Liver (tissue), 9 donors: ENCODE data around the gene RAPGEF2. TPM values are rescaled to one million over a fixed set of nuclear protein-coding genes. Genes with fewer than 3 reads are reported as not detected.
A peak's percentile ranks its signal among the peaks of the same experiment; 100 is the strongest.

Experiments
- DNase-seq: peaks from one replicate; pipeline ENCODE4 v3.0.0-alpha.2; 2017; ENCODE audit warnings: low spot score
- H3K27ac ChIP-seq, 2 donors: one replicate each; pipeline ENCODE4 v1.7.0; 2013; ENCODE audit warnings: inconsistent platforms in 2 of 2, low read length in 2 of 2, control low read depth in 1 of 2, low read depth in 1 of 2, mild to moderate bottlenecking in 1 of 2
- H3K27me3 ChIP-seq, 4 donors: one replicate each; pipeline versions ENCODE4 v1.6.1 to v1.7.0; 2013; ENCODE audit warnings: low read length in 3 of 4, inconsistent platforms in 1 of 4, mild to moderate bottlenecking in 1 of 4, moderate library complexity in 1 of 4; ENCODE audit not compliant: control insufficient read depth in 4 of 4, insufficient read depth in 4 of 4
- H3K36me3 ChIP-seq, 4 donors: one replicate each; pipeline versions ENCODE4 v1.6.1 to v1.7.0; 2013; ENCODE audit warnings: low read length in 3 of 4, mild to moderate bottlenecking in 3 of 4, low read depth in 1 of 4, moderate library complexity in 1 of 4; ENCODE audit not compliant: control insufficient read depth in 4 of 4, insufficient read depth in 3 of 4
- H3K4me1 ChIP-seq, 4 donors: one replicate each; pipeline versions ENCODE4 v1.6.1 to v1.7.0; 2013; ENCODE audit warnings: low read length in 3 of 4, mild to moderate bottlenecking in 3 of 4, moderate library complexity in 1 of 4; ENCODE audit not compliant: control insufficient read depth in 4 of 4, insufficient read depth in 4 of 4
- H3K4me3 ChIP-seq, 3 donors: one replicate each; pipeline versions ENCODE4 v1.6.1 to v1.7.0; 2013; ENCODE audit warnings: low read length in 3 of 3, control low read depth in 1 of 3, low read depth in 1 of 3, mild to moderate bottlenecking in 1 of 3
- H3K9ac ChIP-seq, 2 donors: one replicate each; pipeline ENCODE4 v1.7.0; 2013; ENCODE audit warnings: low read length in 2 of 2, mild to moderate bottlenecking in 2 of 2, moderate library complexity in 2 of 2, control low read depth in 1 of 2, low read depth in 1 of 2
- H3K9me3 ChIP-seq, 4 donors: one replicate each; pipeline versions ENCODE4 v1.6.1 to v1.7.0; 2013; ENCODE audit warnings: low read length in 3 of 4; ENCODE audit not compliant: control insufficient read depth in 4 of 4
- ATF3 ChIP-seq: IDR thresholded peaks from 2 replicates; pipeline ENCODE4 v1.6.1; 2016; ENCODE audit warnings: antibody characterized with exemption
- CTCF ChIP-seq: fragments of 150-350 bp; IDR thresholded peaks from 2 replicates; pipeline ENCODE4 v1.5.1; 2017; ENCODE audit warnings: improper control_type of control experiment, low read depth, low read length; ENCODE audit not compliant: missing input control
- EGR1 ChIP-seq, 2 donors: IDR thresholded peaks; 2 replicates each; pipeline ENCODE4 v1.6.1; 2016 to 2018; ENCODE audit warnings: antibody characterized with exemption in 2 of 2, low read depth in 2 of 2
- FOXA2 ChIP-seq: IDR thresholded peaks from 2 replicates; pipeline ENCODE4 v1.6.1; 2016; ENCODE audit warnings: antibody characterized with exemption
- GABPA ChIP-seq, 2 donors: IDR thresholded peaks in 1 of 2; conservative IDR thresholded peaks in 1 of 2; 2 replicates each; pipeline ENCODE4 v1.6.1; 2016; ENCODE audit warnings: antibody characterized with exemption in 2 of 2, mild to moderate bottlenecking in 1 of 2, moderate library complexity in 1 of 2
- HNF4A ChIP-seq, 2 donors: conservative IDR thresholded peaks; 2 replicates each; pipeline ENCODE4 v1.6.1; 2016; ENCODE audit warnings: antibody characterized with exemption in 2 of 2, mild to moderate bottlenecking in 2 of 2
- HNF4G ChIP-seq: IDR thresholded peaks from 2 replicates; pipeline ENCODE4 v1.6.1; 2016; ENCODE audit warnings: antibody characterized with exemption
- JUND ChIP-seq, 2 donors: IDR thresholded peaks; 2 replicates each; pipeline ENCODE4 v1.6.1; 2016; ENCODE audit warnings: antibody characterized with exemption in 2 of 2
- MAX ChIP-seq: IDR thresholded peaks from 2 replicates; pipeline ENCODE4 v1.6.1; 2016; ENCODE audit warnings: antibody characterized with exemption
- NR2F2 ChIP-seq: IDR thresholded peaks from 2 replicates; pipeline ENCODE4 v1.6.1; 2016; ENCODE audit warnings: antibody characterized with exemption
- REST ChIP-seq: IDR thresholded peaks from 2 replicates; pipeline ENCODE4 v1.6.1; 2016; ENCODE audit warnings: antibody characterized with exemption, mild to moderate bottlenecking
- RXRA ChIP-seq, 2 donors: IDR thresholded peaks; 2 replicates each; pipeline ENCODE4 v1.6.1; 2017 to 2018; ENCODE audit warnings: antibody characterized with exemption in 2 of 2, mild to moderate bottlenecking in 1 of 2
- SP1 ChIP-seq: IDR thresholded peaks from 2 replicates; pipeline ENCODE4 v1.6.1; 2018; ENCODE audit warnings: antibody characterized with exemption, mild to moderate bottlenecking
- TAF1 ChIP-seq: conservative IDR thresholded peaks from 2 replicates; pipeline ENCODE4 v1.6.1; 2016; ENCODE audit warnings: antibody characterized with exemption, mild to moderate bottlenecking
- YY1 ChIP-seq: IDR thresholded peaks from 2 replicates; pipeline ENCODE4 v1.6.1; 2016; ENCODE audit warnings: antibody characterized with exemption, mild to moderate bottlenecking
- WGBS: extraction: QIAGEN DNeasy Blood & Tissue Kit; methylation state at CpG from one replicate; pipeline ENCODE4 v1.1.7; 2013; 5-methylcytosine and 5-hydroxymethylcytosine counted together
- polyA plus RNA-seq, 2 donors: library from polyadenylated mRNA; stranded (reverse) in 1 of 2; unstranded in 1 of 2; fragments of 200-250 nt in 1 of 2; fragments of >200 nt in 1 of 2; fragmentation: Nextera tagmentation in 1 of 2; extraction: Ambion mirVana in 1 of 2; gene quantifications; one replicate each; pipeline versions ENCODE4 v1.2.1 to v1.2.3, GENCODE V29; 2013 to 2015
- total RNA-seq, 2 donors: library from RNA; depleted of rRNA; stranded (reverse); fragments of >200 nt; gene quantifications; one replicate each; pipeline ENCODE4 v1.2.3, GENCODE V29; 2014
- donor health status: healthy.
- donor health status: healthy.
- donor health status: healthy.
- donor health status: healthy.
- donor health status: healthy.

Gene RAPGEF2
- total and polyA plus RNA-seq, 4 donors = 7.3 to 90.4 (median 32.2) TPM

- peak overlapping the region; percentile 87 to 90 for H3K27ac ChIP-seq
- peaks cover 5 to 30% (median 22%) of the 10 kb centered on the region in 4 donors for H3K4me1 ChIP-seq
- no peaks in the 10 kb centered on the region for H3K9me3 ChIP-seq
- H3K4me3 ChIP-seq = peak overlapping the region; percentile 68 to 98 (median 77)
- no peaks in the 10 kb centered on the region for H3K36me3 ChIP-seq
- WGBS = 15% methylated on average over 9 of the region's 9 CpGs
- DNase-seq = peak; percentile 44
- peak overlapping the region; percentile 22 to 86 for H3K9ac ChIP-seq
- TF ChIP-seq HNF4A (conservative IDR thresholded peaks at IDR 0.05) (peak in 1 of 2 donors; percentile 4), RXRA (IDR thresholded peaks at IDR 0.05) (peak; percentile 5 to 20), YY1 (no peak), SP1 (no peak), EGR1 (IDR thresholded peaks at IDR 0.05; ENCODE audit: low read depth in 2 of 2) (no peak), ATF3 (no peak), NR2F2 (peak; percentile 23), GABPA (IDR thresholded peaks at IDR 0.05 in 1 of 2, conservative IDR thresholded peaks at IDR 0.05 in 1 of 2) (no peak), HNF4G (no peak)
- no peaks in the 10 kb centered on the region for H3K27me3 ChIP-seq
These were observed 2.0 kb downstream of the RAPGEF2 start for GRCh38 chr4:159104694-159105414.

GRCh38 chr4:159105761-159106243 lies 2.9 kb downstream of the RAPGEF2 start:
- no peaks in the 10 kb centered on the region for H3K9me3 ChIP-seq
- no peaks in the 10 kb centered on the region for H3K36me3 ChIP-seq
- H3K27ac ChIP-seq = peak overlapping the region in 1 of 2 donors; percentile 90
- DNase-seq = no peak
- peak overlapping the region in 1 of 2 donors; percentile 86 for H3K9ac ChIP-seq
- H3K4me3 ChIP-seq = peak overlapping the region; percentile 7 to 98 (median 77)
- H3K4me1 ChIP-seq = peaks cover 5 to 30% (median 22%) of the 10 kb centered on the region in 4 donors
- no peak for TF ChIP-seq GABPA (IDR thresholded peaks at IDR 0.05 in 1 of 2, conservative IDR thresholded peaks at IDR 0.05 in 1 of 2)
- no peak for TF ChIP-seq CTCF
- no peak for TF ChIP-seq MAX
- TF ChIP-seq REST = no peak
- no peak for TF ChIP-seq EGR1 (IDR thresholded peaks at IDR 0.05; ENCODE audit: low read depth in 2 of 2)
- no peak for TF ChIP-seq YY1
- TF ChIP-seq HNF4G = no peak
- no peak for TF ChIP-seq JUND (IDR thresholded peaks at IDR 0.05)
- TF ChIP-seq SP1 = no peak
- TF ChIP-seq RXRA (IDR thresholded peaks at IDR 0.05) = no peak
- TF ChIP-seq FOXA2 = no peak
- TF ChIP-seq TAF1 = no peak
- TF ChIP-seq ATF3 = no peak
- TF ChIP-seq HNF4A (conservative IDR thresholded peaks at IDR 0.05) = no peak
- WGBS = 38% methylated on average over 4 of the region's 4 CpGs
- no peaks in the 10 kb centered on the region for H3K27me3 ChIP-seq
